Nasal cavity respiratory epithelium epithelial cell of viscerocranial mucosa (primary cell): ENCODE measurements around the gene CCDC77. TPM values are rescaled to one million over a fixed set of nuclear protein-coding genes. Genes with fewer than 3 reads are reported as not detected.

Experiments used
- total RNA-seq: library from RNA; depleted of rRNA; stranded (reverse); fragments of >200 nt; gene quantifications from 2 replicates; pipeline ENCODE4 v1.2.3, GENCODE V29; 2014

CCDC77 gene
- 2.8 and 4.8 TPM in 2 replicates for total RNA-seq

DNA sequence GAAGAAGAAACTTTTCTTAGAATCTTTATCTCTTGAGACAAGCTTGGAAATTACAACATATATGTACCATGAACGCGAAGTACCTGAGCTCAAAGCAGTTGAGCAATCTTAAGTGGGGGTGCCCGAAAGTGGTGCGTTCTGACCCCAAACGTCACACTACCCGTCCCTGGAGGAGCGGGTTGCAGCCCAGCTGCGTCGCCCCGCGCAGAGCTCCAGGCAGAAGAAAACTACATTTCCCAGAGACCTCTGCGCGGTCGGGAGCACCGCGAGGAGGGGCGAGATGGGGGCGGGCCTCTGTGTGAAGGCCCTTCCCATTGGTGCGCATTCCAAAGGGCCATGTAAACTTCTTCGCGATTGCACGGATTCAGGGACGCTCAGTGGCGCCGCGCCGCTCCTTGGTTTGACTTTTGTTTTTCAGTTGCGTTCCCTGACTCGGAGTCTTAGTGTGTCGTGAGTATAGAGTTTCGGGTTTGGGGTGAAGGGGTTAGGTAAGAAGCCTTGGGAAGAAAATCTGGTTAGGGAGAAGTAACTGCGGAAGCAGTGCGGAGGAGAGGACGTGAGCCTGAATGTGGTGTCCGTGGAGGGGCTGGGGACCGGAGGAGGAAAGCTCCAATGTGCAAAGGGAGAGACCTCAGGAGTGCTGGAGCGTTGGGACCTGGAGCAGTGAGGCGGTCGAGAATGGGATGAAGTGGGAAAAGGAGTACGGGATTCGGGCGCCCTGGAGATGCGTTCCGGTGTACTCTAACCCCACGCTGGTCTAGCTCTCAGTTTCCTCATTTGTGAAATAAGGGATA lies at the start of gene CCDC77:
Gene CCDC77, plus strand, starts transcription at position 410 of the 794 bp plus-strand sequence. CDS start 7,740 bp downstream, outside the sequence.

DNA sequence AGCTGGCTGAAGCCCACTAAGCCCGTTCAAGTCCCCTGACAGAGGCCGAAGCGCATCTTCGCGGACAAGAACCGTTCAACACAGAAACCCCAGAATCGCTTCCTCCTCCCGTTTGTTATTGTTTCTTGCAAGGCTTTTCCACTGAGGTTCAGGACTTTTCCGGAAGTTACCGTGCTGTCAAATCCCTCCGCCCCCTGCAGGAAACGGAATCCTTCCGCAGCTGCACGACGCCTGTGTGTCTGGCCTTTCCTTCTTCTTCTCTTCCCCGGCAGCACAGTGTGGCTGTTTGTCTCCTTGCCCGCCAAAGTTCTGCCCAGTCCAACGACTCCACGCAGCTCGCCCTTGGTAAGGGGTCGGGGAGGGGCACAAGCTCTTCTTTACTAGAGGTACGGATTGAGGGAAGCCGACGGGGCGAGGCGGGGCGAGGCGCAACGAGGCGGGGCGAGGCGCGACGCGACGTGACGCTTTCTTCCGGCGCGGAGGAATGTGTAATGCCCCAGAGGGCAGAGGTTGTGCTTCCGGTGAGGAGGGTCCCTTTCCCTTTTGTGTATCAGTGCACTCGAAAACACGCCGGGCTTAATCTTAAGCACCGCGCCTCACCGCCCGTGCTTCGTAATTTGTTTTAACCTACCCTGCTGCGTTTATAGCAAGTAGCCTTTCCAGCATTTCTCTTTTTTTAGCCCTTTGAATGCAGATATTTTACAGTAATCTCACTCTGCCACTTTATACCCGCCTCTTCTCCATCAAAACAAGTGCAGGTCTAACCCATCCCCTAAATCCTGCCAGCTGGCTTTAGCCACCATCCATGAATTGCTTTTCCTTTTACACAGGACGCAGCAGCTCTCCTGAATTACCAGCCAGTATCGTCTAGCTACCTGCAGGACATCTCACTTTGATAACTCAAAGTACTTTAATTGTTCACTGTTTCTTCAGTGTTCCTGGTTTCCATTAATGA lies 12.0 kb upstream of the CCDC77 start, which contains the start of gene KDM5A:
Gene KDM5A, minus strand, starts transcription at position 179 of the 955 bp plus-strand sequence. CDS start 229 bp downstream, outside the sequence.

DNA sequence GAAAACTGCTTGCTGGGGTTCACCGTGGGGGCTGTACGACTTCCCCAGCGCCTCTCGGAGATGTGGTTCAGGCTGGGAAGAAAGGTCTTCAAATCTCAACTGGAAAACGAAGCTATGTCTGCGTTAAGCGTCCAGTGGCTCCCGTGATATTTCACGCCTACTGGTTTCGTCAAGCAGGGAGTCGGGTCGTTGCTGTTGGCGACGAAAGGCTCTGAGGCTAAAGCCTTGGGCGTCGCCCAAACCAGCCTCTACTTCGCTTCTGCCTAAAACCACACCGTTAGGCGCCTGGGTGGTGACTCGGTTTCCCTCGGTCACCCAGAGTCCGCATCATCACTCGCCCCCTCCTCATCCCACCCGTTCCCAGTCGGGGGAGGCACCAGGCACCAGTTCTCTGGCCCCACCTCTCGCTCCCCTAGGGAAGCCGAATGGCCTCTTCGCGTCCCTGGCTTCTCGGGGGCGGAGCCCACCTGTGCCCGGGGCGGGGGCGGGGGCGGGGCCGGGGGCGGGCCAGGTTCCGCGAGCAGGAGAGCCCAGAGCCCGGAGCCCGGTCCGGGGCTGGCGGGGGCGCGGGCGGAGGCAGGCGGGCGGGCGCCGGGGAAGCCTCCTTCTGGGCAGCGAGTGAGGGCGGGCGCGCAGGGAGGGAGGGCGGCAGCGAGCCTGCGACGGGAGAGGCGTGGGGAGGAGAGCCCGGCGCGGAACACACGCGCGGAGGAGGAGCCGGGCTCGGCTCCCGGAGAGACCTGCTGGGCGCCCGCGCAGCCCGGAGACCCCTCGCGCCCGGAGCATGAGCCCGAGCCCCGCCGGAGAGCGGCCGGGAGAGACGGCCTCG lies 58.2 kb downstream of the CCDC77 start, which contains the start of gene B4GALNT3:
Gene B4GALNT3, plus strand, starts transcription at position 510 of the 829 bp plus-strand sequence. CDS start 438 bp downstream, outside the sequence.

Other genes starting within 250 kb of the CCDC77 start
- 0.14 TPM in 1 of 2 replicates, not detected in the other for gene SLC6A12, start 187.5 kb upstream of the CCDC77 start, total RNA-seq
- under 0.01 and 0.64 TPM in 2 replicates for gene SLC6A13, start 138.8 kb upstream of the CCDC77 start, total RNA-seq
- gene KDM5A, start 12.3 kb upstream of the CCDC77 start, total RNA-seq = 47.8 and 71.8 TPM in 2 replicates
- gene B4GALNT3, start 58.3 kb downstream of the CCDC77 start, total RNA-seq = 4.7 and 22.9 TPM in 2 replicates